GM12864 (cell line): ENCODE results near the gene FBXW4.
A peak's percentile ranks its signal among the peaks of the same experiment; 100 is the strongest.

Experiments
- DNase-seq: peaks from one replicate; pipeline ENCODE4 v3.0.0-alpha.2; 2011; ENCODE audit warnings: low read depth
- H3K4me3 ChIP-seq: 2 replicates; pipeline ENCODE4 v1.5.1; 2011; ENCODE audit warnings: mild to moderate bottlenecking, low read depth, low read length, control low read depth
- TF ChIP-seq, protein P1 (sequence below): IDR thresholded peaks from 2 replicates; pipeline ENCODE4 v1.5.1; 2011; ENCODE audit warnings: low read depth, mild to moderate bottlenecking, moderate library complexity, low read length, control low read depth, inconsistent platforms; ENCODE audit errors: missing control alignments

The FBXW4 gene

DNA sequence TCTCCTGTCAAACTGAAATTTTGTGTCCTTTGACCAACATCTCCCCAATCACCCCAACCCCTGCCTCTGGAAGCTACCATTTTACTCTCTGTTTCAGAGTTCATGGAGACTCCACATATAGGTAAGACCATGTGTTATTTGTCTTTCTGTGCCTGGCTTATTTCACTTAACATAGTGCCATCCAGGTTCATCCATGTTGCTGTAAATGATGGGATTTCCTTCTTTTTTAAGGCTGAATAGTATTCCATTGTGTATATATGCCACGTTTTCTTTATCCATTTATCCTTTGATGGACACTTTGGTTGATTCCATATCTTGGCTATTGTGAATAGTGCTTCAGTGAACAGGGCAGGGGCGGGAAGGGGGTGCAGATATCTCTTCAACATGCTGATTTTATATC, 18.0 kb upstream of the FBXW4 start:
- no peak for DNase-seq
- no peak overlapping the region for H3K4me3 ChIP-seq
- TF ChIP-seq, protein P1, sequence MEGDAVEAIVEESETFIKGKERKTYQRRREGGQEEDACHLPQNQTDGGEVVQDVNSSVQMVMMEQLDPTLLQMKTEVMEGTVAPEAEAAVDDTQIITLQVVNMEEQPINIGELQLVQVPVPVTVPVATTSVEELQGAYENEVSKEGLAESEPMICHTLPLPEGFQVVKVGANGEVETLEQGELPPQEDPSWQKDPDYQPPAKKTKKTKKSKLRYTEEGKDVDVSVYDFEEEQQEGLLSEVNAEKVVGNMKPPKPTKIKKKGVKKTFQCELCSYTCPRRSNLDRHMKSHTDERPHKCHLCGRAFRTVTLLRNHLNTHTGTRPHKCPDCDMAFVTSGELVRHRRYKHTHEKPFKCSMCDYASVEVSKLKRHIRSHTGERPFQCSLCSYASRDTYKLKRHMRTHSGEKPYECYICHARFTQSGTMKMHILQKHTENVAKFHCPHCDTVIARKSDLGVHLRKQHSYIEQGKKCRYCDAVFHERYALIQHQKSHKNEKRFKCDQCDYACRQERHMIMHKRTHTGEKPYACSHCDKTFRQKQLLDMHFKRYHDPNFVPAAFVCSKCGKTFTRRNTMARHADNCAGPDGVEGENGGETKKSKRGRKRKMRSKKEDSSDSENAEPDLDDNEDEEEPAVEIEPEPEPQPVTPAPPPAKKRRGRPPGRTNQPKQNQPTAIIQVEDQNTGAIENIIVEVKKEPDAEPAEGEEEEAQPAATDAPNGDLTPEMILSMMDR = no peak

DNA sequence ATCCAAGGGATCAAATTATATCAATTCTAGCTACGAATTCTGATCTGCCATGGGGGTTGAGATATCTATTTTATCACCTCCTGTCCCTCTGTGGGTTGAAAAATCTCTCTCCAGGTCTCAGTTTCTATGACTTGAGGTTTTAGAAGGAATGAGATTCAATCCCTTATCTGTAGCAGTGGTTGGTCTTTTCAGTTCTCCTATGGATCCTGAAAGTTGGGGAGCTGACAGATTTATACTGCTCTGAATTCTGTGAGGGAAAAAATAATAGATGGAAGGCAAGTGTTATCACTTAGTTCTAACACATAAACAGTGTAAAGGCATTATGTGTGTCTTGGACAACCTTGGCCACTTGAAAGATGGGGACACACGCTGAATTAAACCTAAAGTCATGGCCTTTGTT, 15.8 kb upstream of the FBXW4 start:
- TF ChIP-seq, protein P1 = no peak
- DNase-seq = no peak
- H3K4me3 ChIP-seq = no peak overlapping the region

DNA sequence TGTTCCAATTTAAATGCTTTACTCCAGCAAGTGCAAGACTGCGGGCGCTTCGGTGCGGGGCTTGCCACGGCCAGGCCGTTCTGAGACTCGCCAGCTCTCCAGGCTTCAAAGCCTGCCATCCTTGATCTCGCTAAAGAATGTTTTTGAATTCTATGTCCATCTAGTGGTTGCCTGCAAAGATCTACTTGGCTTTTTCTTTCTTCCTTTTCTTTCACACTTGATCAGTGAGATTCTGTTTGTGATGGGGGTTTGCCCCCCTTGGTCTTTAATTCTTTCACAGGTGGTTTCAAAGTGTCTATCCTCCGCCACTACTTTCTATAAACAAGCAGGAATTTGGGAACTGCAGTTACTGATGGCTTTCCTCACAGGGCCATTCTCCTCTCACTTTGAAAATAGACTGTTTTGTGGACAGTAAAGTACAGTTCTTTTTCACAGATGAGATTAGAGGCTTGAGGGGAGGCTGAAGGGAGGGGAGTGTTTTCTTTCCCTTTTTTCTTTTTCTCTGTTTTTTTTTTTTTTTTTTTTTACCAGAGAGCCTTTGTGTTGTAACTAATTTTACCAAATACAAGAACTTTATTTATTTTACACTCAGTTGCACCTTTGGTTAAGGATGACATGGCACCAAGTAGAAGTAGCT, 15.2 kb upstream of the FBXW4 start:
- no peak for DNase-seq

DNA sequence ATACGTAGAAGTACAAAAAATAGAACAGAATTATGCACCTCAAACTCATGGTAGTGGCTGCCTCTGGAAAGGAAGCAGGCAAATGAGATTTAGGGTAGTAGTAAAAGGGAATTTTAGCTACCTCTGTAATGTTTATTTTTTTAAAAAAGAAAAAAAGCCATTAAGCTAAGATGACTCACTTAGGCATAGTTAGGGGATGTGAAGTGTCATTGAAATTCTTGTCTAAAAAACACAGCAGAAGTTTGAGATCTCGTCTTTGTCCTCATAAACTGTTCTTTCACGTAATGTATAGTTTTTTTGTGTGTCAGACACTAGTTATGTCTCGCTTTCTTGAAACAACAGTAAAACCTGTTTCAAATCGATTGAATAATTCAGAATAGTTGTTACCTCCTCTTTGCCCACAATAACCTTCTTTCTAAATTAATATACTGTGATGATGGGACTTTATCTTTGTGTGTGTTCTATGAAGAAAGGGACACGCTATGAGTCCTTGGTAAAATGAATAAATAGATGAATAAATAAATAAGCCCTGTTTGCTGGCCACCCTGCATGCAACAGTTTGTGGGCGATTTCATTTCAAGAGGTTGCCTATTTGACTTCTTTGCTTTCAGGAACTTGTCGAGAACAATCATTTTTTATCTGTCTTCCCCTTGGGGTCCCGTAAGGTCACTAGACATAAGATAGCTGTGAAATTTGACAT, 14.5 kb upstream of the FBXW4 start:
- no peak overlapping the region for H3K4me3 ChIP-seq
- DNase-seq = no peak
- TF ChIP-seq, protein P1 = no peak

More for the DNA sequence above, 15.2 kb upstream of the FBXW4 start:
- no peak overlapping the region for H3K4me3 ChIP-seq
- TF ChIP-seq, protein P1 = peak; percentile 9

DNA sequence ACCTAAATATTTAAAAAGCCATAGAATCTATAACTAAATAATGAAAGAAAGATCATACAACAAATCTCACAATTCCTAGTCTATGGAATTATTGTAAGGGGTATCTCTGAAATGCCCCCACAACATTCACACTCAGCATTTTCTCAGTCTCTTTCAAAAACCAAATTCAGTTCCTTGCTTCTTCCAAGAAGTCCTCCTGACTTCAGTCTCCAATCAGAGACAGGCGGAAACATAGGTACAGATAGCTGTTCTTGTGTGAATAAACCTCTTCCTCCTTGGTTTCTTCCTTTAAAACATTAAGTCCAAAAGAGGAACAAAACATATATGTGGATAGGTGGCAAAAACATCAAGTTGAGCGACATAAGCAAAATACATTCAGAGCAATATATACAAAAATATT, 13.9 kb upstream of the FBXW4 start:
- no peak overlapping the region for H3K4me3 ChIP-seq
- DNase-seq = no peak
- TF ChIP-seq, protein P1 = no peak

DNA sequence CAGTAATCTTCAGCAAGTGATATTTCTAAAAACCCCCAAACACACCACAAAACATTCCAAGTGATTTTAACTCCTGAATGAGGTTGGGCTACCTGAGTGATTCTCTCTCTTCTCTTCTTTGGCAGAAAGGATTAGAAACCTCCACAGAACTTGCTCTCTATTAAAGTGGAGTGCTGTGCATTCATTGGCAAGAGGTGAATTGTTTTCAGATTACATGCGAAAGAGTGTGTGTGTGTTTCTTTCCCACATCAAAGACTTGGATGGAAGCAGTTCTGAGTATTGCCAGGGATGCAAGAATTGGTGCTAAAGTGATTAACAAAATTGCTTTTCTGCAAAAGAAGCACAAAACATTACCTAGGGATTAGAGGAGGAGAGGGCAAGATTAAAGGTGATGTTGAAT, 13.1 kb upstream of the FBXW4 start:
- H3K4me3 ChIP-seq = no peak overlapping the region
- TF ChIP-seq, protein P1 = no peak
- DNase-seq = no peak

DNA sequence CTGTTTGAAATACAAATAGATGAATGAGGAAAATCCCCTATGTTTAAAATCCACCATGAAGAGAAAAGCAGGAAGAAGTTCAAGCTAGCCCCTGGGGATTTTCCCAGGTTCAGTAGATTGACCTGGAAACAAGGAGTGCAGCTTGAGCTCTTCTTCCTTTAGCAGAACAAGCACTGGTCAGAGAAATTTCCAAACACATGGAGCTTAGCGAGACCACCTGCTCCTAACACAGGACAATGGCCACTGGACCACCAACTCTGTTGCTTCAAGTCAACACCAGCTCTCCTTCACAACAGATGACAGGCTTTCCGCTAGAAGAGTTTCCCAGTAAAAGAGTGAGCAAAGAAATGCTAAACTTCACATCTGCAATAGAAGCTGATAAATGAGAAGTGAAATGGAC, 9.4 kb upstream of the FBXW4 start:
- TF ChIP-seq, protein P1 = no peak
- H3K4me3 ChIP-seq = no peak overlapping the region
- DNase-seq = no peak
